ENCODE data around the gene NAA25. TPM values are rescaled to one million over a fixed set of nuclear protein-coding genes. Genes with fewer than 3 reads are reported as not detected.
"Not testable (repeated sequence)": the region's sequence is repeated elsewhere in the genome, so short reads cannot be mapped to it uniquely, and the experiment has no call there.

Gene NAA25
- total RNA-seq, 1 experiment from 2014 or later: 41.0 TPM

- no peaks in the 10 kb centered on the region for H3K27me3 ChIP-seq (replicated peaks; ENCODE audit: control insufficient read depth, insufficient read depth, low read length)
- no peak for DNase-seq
- Mint-ChIP-seq H3K36me3 (ENCODE audit: insufficient read depth, unreplicated experiment) (peaks cover 85% of the 10 kb centered on the region), H3K27me3 (ENCODE audit: insufficient read depth, unreplicated experiment) (no peaks in the 10 kb centered on the region), H3K27ac (ENCODE audit: unreplicated experiment) (no peak overlapping the region), H3K9me3 (ENCODE audit: unreplicated experiment) (no peaks in the 10 kb centered on the region), H3K4me3 (ENCODE audit: unreplicated experiment) (no peak overlapping the region), H3K4me1 (ENCODE audit: low read depth, unreplicated experiment) (no peaks in the 10 kb centered on the region)
- ChIA-PET CTCF (no interaction called here), POLR2A (no interaction called here)
- TF ChIP-seq, protein P1, sequence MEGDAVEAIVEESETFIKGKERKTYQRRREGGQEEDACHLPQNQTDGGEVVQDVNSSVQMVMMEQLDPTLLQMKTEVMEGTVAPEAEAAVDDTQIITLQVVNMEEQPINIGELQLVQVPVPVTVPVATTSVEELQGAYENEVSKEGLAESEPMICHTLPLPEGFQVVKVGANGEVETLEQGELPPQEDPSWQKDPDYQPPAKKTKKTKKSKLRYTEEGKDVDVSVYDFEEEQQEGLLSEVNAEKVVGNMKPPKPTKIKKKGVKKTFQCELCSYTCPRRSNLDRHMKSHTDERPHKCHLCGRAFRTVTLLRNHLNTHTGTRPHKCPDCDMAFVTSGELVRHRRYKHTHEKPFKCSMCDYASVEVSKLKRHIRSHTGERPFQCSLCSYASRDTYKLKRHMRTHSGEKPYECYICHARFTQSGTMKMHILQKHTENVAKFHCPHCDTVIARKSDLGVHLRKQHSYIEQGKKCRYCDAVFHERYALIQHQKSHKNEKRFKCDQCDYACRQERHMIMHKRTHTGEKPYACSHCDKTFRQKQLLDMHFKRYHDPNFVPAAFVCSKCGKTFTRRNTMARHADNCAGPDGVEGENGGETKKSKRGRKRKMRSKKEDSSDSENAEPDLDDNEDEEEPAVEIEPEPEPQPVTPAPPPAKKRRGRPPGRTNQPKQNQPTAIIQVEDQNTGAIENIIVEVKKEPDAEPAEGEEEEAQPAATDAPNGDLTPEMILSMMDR (IDR thresholded peaks at IDR 0.05; ENCODE audit: insufficient read depth in 1 of 2, low read depth in 1 of 2, low read length in 1 of 2, severe bottlenecking in 1 of 2, unreplicated experiment in 1 of 2): no peak
- peaks cover 4% of the 10 kb centered on the region for H3K4me1 ChIP-seq
- BruUV-seq (replicated peaks): no TSS peak
- H3K4me3 ChIP-seq (ENCODE audit: low read depth, low read length): no peak overlapping the region
- no peaks in the 10 kb centered on the region for H3K9me3 ChIP-seq
- intact Hi-C loops (cut with micrococcal nuclease; ENCODE audit: unreplicated experiment): no loop called here
- peaks cover 1% of the 10 kb centered on the region; the same call in 1 of the 2 replicates for H3K36me3 ChIP-seq (ENCODE audit: control insufficient read depth, insufficient read depth, low read length)
Observed at GRCh38 chr12:112103758-112104503, 4.7 kb downstream of the NAA25 start.

DNA sequence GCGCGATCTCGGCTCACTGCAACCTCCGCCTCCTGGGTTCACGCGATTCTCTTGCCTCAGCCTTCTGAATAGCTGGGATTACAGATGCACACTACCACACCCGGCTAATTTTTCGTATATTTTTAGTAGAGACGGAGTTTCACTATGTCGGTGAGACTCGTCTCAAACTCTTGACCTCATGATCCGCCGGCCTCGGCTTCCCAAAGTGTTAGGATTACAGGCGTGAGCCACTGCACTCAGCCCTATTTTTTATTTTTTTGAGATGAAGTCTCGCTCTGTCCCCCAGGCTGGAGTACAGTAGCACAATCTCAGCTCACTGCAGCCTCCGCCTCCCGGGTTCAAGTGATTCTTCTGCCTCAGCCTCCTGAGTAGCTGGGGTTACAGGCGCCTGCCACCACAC lies 5.8 kb downstream of the NAA25 start:
- BruUV-seq (replicated peaks); POLR2A ChIA-PET; H3K27me3 ChIP-seq (replicated peaks; ENCODE audit: control insufficient read depth, insufficient read depth, low read length): not testable (repeated sequence)

DNA sequence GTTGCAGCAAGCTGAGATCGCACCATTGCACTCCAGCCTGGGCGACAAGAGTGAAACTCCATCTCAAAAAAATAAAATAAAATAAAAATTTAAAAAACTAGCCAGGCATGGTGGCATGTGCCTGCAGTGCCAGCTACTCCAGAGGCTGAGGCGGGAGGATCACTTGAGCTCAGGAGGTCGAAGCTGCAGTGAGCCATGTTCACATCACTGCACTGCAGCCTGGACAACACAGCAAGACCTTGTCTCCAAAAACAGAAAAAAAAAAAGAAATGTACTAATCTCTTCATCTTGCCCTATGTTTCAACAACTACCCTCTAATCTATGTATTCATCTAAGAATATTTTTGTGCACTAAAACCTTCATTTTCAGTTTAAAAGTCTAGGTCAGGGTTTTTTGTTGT lies 6.5 kb downstream of the NAA25 start:
- ChIA-PET POLR2A (no interaction called here), CTCF (interaction anchor here (1.0 kb wide), 1 partner anchor 88 kb away, joined by 4 read pairs; no protein-coding TSS in a partner anchor)
- BruUV-seq (replicated peaks): no TSS peak
- intact Hi-C loops (cut with micrococcal nuclease; ENCODE audit: unreplicated experiment): no loop called here
- no peak for DNase-seq
- Mint-ChIP-seq H3K4me3 (ENCODE audit: unreplicated experiment) (no peak overlapping the region), H3K36me3 (ENCODE audit: insufficient read depth, unreplicated experiment) (peaks cover 92% of the 10 kb centered on the region), H3K9me3 (ENCODE audit: unreplicated experiment) (no peaks in the 10 kb centered on the region), H3K27ac (ENCODE audit: unreplicated experiment) (no peak overlapping the region), H3K27me3 (ENCODE audit: insufficient read depth, unreplicated experiment) (no peaks in the 10 kb centered on the region), H3K4me1 (ENCODE audit: low read depth, unreplicated experiment) (no peaks in the 10 kb centered on the region)
- H3K36me3 ChIP-seq (ENCODE audit: control insufficient read depth, insufficient read depth, low read length): peaks cover 1% of the 10 kb centered on the region; the same call in 1 of the 2 replicates
- H3K4me3 ChIP-seq (ENCODE audit: low read depth, low read length): no peak overlapping the region
- H3K4me1 ChIP-seq: peaks cover 3% of the 10 kb centered on the region; the same call in 1 of the 2 replicates
- TF ChIP-seq, protein P1 (IDR thresholded peaks at IDR 0.05; ENCODE audit: insufficient read depth in 1 of 2, low read depth in 1 of 2, low read length in 1 of 2, severe bottlenecking in 1 of 2, unreplicated experiment in 1 of 2): no peak
- no peaks in the 10 kb centered on the region for H3K27me3 ChIP-seq (replicated peaks; ENCODE audit: control insufficient read depth, insufficient read depth, low read length)
- H3K9me3 ChIP-seq: no peaks in the 10 kb centered on the region

More for the DNA sequence above, 5.8 kb downstream of the NAA25 start:
- H3K27ac Mint-ChIP-seq (ENCODE audit: unreplicated experiment); DNase-seq; H3K4me3 Mint-ChIP-seq (ENCODE audit: unreplicated experiment); H3K27me3 Mint-ChIP-seq (ENCODE audit: insufficient read depth, unreplicated experiment); H3K36me3 ChIP-seq (ENCODE audit: control insufficient read depth, insufficient read depth, low read length); intact Hi-C loops (cut with micrococcal nuclease; ENCODE audit: unreplicated experiment); H3K9me3 Mint-ChIP-seq (ENCODE audit: unreplicated experiment); H3K4me3 ChIP-seq (ENCODE audit: low read depth, low read length); H3K4me1 ChIP-seq; H3K9me3 ChIP-seq; H3K4me1 Mint-ChIP-seq (ENCODE audit: low read depth, unreplicated experiment): not testable (repeated sequence)
- CTCF ChIA-PET: interaction anchor here (1.0 kb wide), 1 partner anchor 89 kb away, joined by 4 read pairs; no protein-coding TSS in a partner anchor
- H3K36me3 Mint-ChIP-seq (ENCODE audit: insufficient read depth, unreplicated experiment): peaks cover 86% of the 10 kb centered on the region

DNA sequence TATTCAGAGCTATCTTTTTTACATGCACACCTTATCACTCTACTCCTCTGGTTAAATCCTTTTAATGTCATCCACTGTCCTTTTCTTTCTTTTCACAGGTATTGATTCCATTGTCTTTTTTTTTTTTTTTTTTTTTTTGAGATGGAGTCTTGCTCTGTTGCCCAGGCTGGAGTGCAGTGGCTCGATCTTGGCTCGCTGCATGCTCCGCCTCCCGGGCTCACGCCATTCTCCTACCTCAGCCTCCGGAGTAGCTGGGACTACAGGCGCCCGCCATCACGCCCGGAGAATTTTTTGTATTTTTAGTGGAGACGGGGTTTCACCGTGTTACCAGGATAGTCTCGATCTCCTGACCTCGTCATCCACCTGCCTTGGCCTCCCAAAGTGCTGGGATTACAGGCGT lies 8.1 kb downstream of the NAA25 start:
- H3K27me3 ChIP-seq (replicated peaks; ENCODE audit: control insufficient read depth, insufficient read depth, low read length); H3K27me3 Mint-ChIP-seq (ENCODE audit: insufficient read depth, unreplicated experiment); BruUV-seq (replicated peaks); H3K4me1 Mint-ChIP-seq (ENCODE audit: low read depth, unreplicated experiment); H3K4me3 ChIP-seq (ENCODE audit: low read depth, low read length); intact Hi-C loops (cut with micrococcal nuclease; ENCODE audit: unreplicated experiment); H3K27ac Mint-ChIP-seq (ENCODE audit: unreplicated experiment); H3K4me3 Mint-ChIP-seq (ENCODE audit: unreplicated experiment); CTCF ChIA-PET; H3K36me3 ChIP-seq (ENCODE audit: control insufficient read depth, insufficient read depth, low read length); H3K9me3 Mint-ChIP-seq (ENCODE audit: unreplicated experiment); H3K4me1 ChIP-seq; POLR2A ChIA-PET; DNase-seq; H3K9me3 ChIP-seq: not testable (repeated sequence)
- H3K36me3 Mint-ChIP-seq (ENCODE audit: insufficient read depth, unreplicated experiment): peaks cover 88% of the 10 kb centered on the region
